Spleen (tissue), 7 donors: ENCODE results near the gene AGBL3.

Source experiments
- POLR2A ChIP-seq, 3 donors: fragments of 450-650 bp; IDR thresholded peaks; one replicate each; pipeline ENCODE4 v1.5.1; 2017; ENCODE audit warnings: antibody characterized with exemption in 3 of 3, mild to moderate bottlenecking in 1 of 3
- POLR2AphosphoS5 ChIP-seq, 3 donors: sonication (generic); formaldehyde crosslinking; IDR thresholded peaks; one replicate each; pipeline ENCODE4 v1.5.1; 2017; ENCODE audit warnings: antibody characterized with exemption in 3 of 3
- TF ChIP-seq, protein P1 (sequence below), 11 experiments: fragments of 200-600 bp in 7 of 11; fragments of 450-650 bp in 4 of 11; sonication (generic) in 4 of 11; IDR thresholded peaks in 8 of 11; conservative IDR thresholded peaks in 3 of 11; 1 replicate in 7 of 11; 2 replicates in 4 of 11; pipeline versions ENCODE4 v1.4.0 to v1.8.0; 2016 to 2021; ENCODE audit warnings: antibody characterized with exemption in 11 of 11, inconsistent platforms in 4 of 11, mild to moderate bottlenecking in 1 of 11
- donor health status: DM: no; HTN: no; CAD: no; lungs with moderate emphysema.
- donor health status: DM: no; HTN: no; CAD: no.
- donor health status: DM: no; HTN: no; CAD: no.

GRCh38 chr7:135094472-135095237 lies 108.3 kb downstream of the AGBL3 start:
- TF ChIP-seq, protein P1, sequence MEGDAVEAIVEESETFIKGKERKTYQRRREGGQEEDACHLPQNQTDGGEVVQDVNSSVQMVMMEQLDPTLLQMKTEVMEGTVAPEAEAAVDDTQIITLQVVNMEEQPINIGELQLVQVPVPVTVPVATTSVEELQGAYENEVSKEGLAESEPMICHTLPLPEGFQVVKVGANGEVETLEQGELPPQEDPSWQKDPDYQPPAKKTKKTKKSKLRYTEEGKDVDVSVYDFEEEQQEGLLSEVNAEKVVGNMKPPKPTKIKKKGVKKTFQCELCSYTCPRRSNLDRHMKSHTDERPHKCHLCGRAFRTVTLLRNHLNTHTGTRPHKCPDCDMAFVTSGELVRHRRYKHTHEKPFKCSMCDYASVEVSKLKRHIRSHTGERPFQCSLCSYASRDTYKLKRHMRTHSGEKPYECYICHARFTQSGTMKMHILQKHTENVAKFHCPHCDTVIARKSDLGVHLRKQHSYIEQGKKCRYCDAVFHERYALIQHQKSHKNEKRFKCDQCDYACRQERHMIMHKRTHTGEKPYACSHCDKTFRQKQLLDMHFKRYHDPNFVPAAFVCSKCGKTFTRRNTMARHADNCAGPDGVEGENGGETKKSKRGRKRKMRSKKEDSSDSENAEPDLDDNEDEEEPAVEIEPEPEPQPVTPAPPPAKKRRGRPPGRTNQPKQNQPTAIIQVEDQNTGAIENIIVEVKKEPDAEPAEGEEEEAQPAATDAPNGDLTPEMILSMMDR (IDR thresholded peaks at IDR 0.05 in 8 of 11, conservative IDR thresholded peaks at IDR 0.05 in 3 of 11): no peak
- TF ChIP-seq POLR2AphosphoS5 (IDR thresholded peaks at IDR 0.05): no peak
- TF ChIP-seq POLR2A (IDR thresholded peaks at IDR 0.05): no peak
